ENCODE results near the gene TSEN54. TPM values are rescaled to one million over a fixed set of nuclear protein-coding genes. Genes with fewer than 3 reads are reported as not detected.
"Not testable (repeated sequence)": the region's sequence is repeated elsewhere in the genome, so short reads cannot be mapped to it uniquely, and the experiment has no call there.

The TSEN54 gene
- total RNA-seq, 1 experiment from 2014 or later = 22.7 TPM

DNA sequence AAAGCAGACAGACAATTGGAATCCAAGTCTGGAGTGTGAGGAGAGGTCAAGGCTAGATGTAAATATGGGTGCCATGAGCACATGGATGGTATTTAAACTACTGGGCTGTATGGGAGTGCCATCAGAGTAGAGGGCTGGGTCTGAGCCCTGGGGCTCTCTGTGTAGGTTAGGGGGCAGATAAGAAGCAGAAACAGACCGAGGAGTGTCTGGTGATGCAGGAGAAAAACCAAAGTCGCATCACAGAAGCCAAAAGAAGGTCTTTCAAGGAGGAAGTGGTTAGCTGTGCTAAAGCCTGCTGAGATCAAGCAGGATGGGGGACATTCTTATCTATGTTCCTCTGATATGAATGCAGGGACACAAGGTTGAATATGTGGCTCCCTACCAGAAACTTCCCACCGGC is 1.9 kb downstream of the TSEN54 start:
- no peak for DNase-seq (ENCODE audit: low read depth)

DNA sequence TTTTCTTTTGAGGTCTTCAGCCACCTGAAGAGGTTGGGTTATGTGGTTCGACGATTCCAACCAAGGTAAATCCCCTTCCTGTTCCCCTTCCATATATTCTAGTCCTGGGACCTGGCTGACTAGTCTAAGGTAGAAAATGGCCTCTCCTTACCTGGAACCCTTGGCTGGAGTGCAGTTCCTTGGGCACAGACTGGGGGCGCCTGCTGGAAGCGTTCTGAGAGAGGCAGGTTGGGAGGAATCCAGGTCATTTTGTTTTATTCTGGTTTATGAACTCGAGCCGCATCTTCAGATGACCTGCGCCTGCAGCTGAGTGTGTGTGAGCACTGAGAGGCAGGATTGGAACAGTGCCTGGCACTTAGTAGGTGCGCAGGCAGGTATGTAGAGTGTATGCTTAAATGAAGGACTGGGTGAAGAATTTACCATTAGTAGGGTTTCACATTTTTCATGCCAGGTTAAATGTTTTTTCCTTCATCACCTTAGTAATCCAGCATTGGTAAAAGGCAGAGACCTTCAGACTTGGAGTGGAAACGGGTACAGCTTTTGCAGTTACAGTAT is 2.7 kb downstream of the TSEN54 start:
- DNase-seq (ENCODE audit: low read depth) = no peak

DNA sequence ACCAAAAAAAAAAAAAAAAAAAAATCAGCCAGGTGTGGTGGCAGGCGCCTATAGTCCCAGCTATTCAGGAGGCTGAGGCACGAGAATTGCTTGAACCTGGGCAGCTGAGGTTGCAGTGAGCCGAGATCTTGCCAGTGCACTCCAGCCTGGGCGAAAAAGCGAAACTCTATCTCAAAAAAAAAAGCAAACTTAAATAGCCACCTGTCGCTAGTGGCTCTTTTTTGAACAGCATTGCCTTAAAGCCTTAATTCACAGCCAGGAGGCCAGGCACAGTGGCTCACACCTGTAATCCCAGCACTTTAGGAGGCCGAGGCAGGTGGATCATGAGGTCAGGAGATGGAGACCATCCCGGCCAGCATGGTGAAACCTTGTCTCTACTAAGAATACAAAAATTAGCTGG is 4.1 kb downstream of the TSEN54 start:
- DNase-seq (ENCODE audit: low read depth) = not testable (repeated sequence)

DNA sequence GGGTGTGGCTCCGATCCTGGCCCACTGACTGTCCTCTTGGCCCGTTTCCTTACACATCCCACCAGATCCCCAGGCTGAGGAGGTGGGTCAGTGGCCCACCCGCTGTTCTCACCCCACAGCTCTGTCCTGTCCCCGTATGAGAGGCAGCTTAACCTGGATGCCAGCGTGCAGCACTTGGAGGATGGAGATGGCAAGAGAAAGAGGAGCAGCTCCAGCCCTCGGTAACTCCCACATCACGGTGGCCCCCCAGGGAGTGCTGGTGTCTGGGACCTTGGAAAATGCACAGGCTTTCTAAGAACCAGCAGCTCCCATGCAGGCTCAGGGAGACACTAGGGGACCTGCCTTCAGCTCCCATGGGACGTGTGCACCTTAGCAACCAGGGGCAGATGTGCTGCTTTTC is 5.0 kb downstream of the TSEN54 start:
- no peak for DNase-seq (ENCODE audit: low read depth)

DNA sequence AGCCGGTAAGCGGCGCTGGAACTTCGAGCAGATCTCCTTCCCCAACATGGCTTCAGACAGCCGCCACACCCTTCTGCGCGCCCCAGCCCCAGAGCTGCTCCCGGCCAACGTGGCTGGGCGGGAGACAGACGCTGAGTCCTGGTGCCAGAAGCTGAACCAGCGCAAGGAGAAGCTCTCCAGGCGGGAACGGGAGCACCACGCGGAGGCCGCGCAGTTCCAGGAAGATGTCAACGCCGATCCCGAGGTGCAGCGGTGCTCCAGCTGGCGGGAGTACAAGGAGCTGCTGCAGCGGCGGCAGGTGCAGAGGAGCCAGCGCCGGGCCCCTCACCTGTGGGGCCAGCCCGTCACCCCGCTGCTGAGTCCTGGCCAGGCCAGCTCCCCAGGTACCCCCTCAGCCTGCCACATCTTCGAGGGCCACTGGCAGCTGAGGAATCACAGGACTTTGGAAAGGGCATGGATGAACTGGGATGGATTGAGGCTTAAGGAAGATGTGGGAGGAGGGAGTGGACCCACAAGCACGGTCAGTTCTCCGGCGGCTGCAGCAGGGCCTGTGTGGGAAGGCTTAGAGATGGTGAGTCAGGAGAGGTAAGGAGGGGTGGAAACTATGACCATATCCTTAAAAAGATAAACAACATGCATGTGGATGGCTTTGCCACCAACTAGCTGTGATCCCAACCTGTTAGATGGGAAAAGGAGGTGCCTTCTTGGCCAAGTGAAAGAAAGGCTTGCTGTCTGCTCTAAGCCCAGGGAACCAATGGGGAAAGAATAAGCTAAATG is 5.8 kb downstream of the TSEN54 start:
- peak; percentile 74 for DNase-seq (ENCODE audit: low read depth)

DNA sequence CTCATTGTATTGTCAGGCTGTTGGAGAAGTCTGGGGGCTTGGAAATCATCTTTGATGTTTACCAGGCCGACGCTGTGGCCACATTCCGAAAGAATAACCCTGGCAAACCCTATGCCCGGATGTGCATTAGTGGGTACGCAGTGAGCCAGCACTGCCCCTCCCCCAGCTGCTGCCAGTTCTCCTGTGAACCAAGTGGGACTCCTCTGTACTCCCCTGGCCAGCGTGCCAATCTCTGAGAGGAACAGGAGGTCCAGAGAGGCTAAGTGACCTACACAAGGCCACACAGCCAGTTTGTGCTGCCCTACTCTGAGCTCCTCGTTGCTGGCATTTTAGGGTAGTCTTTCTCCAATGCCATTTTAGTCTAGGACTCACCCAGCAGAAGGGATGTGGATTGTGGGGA is 7.3 kb downstream of the TSEN54 start:
- DNase-seq (ENCODE audit: low read depth) = no peak

DNA sequence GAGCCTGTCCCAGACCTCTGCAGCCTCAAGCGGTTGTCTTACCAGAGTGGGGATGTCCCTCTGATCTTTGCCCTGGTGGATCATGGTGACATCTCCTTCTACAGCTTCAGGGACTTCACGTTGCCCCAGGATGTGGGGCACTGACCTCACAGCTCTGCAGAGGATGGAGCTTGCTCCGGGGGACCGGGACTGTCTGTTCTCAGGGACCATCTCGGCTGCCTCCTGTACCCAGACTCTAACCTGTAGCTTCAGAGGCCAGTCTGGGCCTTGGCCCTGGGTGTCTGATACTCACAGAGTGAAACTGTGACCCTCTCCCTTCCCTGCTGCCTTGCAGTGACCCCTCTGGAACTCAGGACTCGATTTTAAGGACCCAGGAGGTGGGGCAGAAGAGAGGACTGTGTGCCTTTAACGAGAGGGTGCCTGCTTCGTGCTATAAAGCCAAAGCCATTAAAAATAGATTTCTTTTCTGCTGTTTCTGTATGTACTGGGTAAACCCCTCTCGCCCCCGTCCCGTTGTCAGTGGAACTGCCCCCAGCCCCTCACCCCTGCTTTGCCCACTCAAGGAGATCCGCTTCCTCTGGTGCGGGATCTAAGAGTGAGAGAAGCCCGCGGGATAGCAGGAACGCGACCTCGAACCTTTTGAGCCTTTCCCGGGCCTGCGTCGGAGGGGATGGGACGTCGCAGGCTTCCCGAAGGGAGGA is 8.1 kb downstream of the TSEN54 start:
- no peak for DNase-seq (ENCODE audit: low read depth)

DNA sequence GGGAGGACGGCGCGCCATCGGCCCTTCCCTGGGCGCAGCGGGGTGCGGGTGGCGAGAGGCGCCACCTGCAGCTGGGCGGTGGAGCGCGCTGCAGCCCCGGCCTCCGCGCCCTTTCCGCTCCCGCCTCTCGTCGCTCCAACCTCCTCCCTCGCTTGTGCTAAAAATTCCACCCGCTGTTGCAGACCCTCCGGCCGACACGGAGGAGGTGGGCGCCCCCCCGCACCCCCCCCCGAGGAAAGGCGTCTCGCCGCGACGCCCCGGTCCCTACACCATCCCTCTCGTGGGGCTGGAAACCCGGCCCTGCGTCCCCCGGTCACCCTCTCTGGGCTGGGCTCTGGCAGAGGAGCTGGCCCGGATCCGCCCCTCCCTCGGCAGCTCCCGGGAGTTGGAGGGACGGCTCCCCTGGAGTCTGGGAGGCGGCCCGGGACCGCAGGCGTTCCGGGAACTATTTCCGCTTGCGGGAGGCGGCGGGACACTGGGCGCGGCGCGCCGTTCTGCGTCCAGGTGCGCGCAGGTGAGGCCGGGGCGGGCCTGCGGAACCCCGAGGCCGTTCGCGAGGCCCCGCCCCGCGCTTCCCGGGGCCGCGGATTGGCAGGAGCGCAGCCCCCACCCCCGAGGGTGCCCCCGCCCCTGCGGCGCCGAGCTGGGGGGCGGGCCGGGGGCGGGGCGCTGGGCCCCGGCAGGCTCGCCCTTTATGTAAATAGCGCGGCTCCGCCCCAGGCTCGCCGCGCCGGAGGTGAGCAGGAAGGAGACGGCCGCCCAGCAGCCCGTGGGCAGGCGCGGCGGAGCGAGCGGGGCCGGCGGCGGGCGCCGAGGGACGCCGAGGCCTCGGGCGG is 8.9 kb downstream of the TSEN54 start, which contains the start of gene LLGL2:
Gene LLGL2, plus strand, starts transcription at position 728 of the 836 bp plus-strand sequence. CDS start 17,730 bp downstream, outside the sequence.
- DNase-seq (ENCODE audit: low read depth) = peak; percentile 76

DNA sequence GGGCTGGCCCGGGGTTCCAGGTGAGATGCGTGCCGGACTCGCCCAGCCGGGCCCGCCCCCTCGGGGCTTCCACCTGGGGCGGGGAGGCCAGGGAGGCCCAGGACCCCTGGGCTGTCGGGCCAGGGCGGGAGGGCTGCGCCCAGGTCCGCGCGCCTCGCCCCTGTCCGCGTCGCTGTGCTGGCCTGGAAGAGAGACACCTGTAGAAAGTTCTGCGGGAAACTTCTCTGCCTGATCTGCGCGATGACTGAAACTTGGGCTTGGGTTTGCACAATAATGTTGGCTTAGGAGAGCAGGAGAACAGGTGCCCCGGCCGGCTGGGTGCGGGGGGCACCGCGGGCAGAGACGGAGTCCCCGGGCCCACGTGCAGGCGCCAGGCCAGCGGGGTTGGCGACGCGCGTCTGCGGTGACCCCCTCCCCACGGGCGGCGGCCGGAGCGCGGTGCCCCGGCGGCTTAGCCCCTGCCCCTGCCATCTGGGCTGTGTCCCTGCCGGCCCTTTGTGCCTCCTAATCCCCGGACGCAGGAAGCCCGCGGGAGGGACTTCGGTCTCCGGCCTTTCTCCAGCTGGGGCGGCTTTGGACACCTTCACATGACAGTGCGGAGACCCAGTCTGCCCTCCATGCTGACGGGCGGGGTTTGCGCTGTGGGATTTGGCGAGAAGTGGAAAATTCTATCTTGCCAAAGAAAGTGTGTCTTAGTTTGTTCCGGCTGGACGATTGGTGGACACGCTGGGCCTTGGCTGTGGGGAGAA is 9.7 kb downstream of the TSEN54 start:
- no peak for DNase-seq (ENCODE audit: low read depth)

DNA sequence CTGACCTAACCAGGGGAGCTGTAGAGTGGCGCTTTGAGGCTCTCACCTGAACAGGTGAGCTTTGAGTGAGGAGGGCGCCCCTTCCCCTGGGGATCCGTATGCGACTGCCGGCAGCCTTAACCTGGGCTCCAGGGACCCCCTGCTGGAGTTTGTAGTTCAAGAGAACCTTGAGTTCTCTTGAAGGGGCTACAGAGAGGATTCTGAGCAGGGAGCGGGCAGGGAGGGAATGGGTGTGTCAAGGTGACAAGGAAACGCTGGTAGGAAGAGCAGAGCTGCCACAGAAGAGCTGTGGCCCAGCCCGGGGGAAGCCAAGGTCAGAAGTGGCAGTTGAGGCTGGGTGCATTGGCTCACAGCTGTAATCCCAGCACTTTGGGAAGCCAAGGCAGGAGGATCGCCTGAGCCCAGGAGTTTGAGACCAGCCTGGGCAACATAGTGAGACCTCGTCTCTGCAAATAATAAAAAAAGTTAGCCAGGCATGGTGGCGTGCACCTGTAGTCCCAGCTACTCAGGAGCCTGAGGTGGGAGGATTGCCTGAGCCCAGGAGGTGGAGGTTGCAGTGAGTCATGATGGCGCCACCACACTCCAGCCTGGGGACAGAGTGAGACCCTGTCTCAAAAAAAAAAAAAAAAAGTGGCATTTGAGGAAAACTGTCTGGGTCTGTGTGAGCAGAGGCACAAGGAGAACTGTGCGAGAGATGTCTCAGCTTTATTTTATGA is 10.4 kb downstream of the TSEN54 start:
- DNase-seq (ENCODE audit: low read depth) = no peak

DNA sequence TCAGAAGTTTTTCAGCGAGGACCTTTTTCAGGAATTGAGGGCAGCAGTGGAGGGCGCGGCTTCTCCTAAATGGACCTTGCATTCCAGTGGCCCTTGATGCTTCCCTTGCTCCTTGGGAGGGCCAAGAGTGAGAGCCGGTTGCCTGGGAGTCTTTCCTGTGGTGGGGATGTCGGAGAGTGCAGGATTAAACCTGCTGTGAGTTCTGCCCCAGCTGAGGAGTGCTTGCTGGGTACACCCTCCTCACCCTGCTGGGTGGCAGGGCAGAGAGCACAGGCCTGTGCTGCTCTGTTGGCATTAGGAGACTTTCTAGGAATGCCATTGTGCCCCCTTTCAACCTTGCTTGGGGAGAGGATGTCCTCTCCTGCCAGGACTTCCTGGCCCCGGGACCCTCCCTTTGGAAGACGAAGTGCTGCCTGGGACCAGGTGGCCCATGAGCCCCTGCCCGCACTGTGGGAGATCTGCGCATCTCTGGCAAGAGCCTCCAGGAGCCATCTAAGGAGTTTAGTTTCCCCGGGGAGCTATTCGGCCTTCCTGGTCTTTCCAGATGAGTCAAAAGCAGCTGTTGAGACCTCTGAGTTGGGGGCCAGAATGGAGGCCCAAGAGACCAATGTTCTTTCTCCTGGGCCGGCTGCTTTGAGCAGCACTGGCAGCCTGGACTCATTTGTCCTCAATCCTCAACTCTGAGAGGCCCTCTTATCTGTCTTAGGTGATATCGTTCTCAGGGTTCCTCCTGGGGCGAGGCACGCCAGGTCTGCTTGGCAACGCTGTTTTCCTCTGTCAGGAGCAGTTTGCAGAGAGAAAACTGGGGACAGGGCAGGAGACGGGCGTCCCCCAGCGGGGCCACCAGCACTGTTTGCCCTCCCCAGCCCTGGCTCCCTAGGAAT is 14.8 kb downstream of the TSEN54 start:
- no peak for DNase-seq (ENCODE audit: low read depth)

DNA sequence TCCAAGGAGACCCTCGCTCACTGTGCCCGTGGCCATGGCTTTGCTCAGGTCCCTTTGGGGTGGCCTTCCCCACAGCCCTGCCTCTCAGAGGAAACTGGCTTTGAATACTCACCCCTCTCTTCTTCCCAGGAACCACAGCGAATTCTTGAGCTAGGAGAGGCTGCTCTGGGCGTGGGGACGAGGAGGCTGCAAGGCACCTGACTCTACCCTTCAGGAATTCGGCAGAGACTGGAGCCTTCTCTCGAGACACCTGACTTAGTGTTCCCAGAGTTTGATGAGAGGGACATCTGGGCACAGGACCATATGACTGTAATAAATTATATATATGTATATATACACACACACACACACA is 15.4 kb downstream of the TSEN54 start:
- DNase-seq (ENCODE audit: low read depth) = no peak

DNA sequence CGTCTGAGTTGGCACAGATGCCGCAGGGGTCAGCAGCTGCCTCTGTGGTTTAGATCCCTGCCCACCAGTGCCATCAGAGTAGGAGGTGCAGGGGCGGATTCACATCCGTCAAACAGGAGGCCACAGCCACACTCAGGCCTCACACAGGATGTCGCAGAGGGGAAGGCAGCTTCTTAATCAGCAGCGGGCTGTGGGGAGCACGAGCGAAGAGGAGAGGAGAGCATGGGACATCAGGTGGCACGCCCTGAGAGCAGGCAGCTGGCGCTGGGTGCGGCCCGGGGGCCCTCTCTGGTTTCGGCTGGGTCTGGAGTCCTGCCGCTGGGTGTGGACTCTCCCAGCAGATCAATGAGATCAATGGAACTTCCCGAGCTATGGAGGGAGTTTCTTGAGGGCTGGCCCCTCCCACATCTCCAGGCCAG is 18.8 kb downstream of the TSEN54 start:
- no peak for DNase-seq (ENCODE audit: low read depth)

DNA sequence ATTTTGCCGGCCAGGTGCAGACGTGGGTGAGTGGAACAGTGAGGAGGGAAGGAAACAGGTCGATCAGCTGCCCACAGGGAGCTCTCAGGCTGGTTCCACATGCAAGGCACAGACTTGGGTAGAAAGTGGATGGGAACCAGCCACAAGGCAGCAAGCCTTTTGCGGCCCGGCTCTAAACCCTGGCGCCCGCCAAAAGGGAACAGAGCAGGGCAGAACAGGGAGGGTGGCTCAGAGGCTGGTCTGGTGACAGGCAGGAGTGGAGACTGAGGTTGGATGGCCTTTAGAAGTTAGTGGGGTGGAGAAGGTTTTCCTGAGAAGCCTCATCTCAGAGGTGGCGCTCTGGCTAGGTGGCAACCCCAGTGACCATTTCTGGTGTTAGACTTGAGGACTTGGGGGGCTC is 19.5 kb downstream of the TSEN54 start:
- DNase-seq (ENCODE audit: low read depth) = no peak

DNA sequence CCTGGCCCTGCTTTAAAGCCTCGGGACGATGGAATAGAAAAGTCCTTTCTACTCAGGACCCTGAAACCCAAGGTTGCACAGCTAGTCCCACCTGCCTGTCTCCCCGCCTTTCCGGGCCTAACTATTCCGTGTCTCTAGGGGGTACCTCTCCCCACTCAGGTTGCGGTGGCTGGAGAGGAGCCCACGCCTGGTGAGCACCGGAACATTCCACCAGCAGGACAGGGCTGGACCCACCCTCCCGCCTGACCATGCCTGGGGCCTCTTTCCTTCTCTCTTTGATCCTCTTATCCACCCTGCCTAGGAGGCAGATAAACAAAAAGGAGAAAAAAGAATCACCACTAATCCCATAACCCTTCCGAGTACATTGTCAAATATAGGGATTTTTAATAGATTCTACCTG is 20.0 kb downstream of the TSEN54 start:
- DNase-seq (ENCODE audit: low read depth) = no peak

DNA sequence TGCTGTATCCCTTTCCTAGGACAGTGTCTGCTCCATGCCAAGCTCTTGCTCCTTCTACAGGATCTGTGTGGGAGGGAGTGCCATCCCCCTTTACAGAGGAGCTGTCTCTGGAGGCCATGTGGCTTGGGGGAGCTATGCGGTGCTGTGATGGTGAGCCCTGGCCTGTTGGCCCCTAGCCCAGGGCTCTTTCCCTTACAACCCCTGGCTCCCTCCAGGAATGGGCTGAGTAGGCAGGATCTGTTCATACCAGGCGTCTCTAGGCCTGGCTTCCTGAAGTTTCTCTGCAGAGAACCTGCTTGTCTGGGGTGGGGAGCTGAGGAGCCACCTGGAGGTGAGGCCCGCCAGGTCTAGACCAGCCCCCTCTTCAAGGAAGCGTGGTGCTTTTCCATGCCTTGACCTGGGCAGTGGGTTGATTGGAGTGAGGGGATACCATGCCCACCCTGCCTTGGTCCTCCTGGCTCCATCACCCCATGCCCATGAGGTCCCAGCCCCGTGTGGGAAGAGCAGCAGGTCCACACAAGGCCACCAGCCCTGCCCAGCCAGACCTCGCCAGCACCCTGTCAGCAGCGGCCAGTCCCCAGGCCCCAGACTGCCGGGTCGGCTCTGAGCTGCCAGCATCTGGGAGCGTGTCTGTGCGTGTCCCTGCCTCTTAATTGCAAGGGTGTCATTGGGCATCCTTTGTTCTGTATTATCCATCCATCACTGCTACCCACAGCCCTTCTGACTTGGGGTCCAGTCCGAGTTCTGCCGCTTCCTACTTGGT is 23.8 kb downstream of the TSEN54 start:
- DNase-seq (ENCODE audit: low read depth) = no peak

DNA sequence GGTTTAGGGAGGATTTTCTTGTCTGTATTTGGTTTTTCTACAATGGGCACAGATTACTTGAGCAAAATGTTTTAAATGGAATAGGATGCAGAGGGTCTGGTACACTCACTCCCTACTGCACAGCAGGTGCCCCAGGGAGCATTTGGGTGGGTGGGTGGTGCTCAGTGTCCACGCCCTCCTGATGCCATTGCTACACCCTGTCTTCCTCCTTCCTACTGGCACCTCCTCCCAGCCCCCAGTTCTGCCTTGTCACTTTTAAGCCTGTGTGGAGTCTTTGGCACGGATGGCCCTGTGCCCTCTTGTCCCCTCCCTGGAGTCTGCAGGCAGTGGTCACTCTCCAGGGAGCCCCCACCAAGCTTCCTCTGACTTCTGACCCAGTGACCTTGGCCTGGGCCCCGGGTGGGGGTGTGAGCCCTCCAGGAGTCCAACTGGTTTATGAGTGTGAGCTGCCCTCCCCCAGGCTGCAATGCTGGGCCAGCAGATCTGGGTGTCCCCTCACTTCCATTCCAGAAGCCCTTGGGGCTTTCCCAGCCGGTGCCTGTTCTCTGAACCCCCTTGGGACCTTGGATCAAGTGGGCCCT is 24.7 kb downstream of the TSEN54 start:
- DNase-seq (ENCODE audit: low read depth) = no peak

DNA sequence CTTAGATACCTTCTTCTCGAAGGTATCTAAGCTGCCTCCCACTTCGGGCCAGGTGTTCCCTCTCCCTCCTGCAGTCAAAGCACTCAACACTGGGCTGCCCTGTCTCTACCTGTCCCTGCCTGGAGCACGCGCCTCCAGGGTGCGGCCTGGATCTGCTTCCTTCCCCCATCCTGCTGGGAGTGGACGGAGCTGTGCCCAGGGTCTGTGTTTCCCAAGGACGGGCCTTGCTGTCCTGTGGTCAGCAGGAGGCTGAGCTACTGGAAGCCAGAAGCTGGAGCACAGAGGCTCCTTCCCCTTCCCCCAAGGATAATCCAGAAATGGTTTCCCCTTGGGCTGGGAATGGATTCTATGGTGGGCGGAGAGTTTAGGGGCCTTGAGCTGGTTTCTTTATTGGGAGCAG is 25.9 kb downstream of the TSEN54 start:
- no peak for DNase-seq (ENCODE audit: low read depth)

Measured in M059J (cell line).